Tibial nerve (tissue), 4 donors: ENCODE results near the gene MKI67. TPM values are rescaled to one million over a fixed set of nuclear protein-coding genes. Genes with fewer than 3 reads are reported as not detected.

Experiments
- DNase-seq, 2 donors: peaks; one replicate each; pipeline ENCODE4 v3.0.0-alpha.2; 2019; ENCODE audit warnings: low spot score in 2 of 2
- H3K27ac ChIP-seq, 4 donors: fragments of 200-600 bp; sonication (generic) in 3 of 4; one replicate each; pipeline ENCODE4 v1.5.1; 2017 to 2019; ENCODE audit warnings: mild to moderate bottlenecking in 1 of 4
- H3K27me3 ChIP-seq, 2 donors: fragments of 200-600 bp; sonication (generic) in 1 of 2; one replicate each; pipeline versions ENCODE4 v1.5.1 to v1.6.0; 2017 to 2019
- H3K36me3 ChIP-seq, 3 donors: fragments of 200-600 bp; sonication (generic); one replicate each; pipeline ENCODE4 v1.5.1; 2018 to 2019
- H3K4me1 ChIP-seq, 4 donors: fragments of 200-600 bp; sonication (generic) in 3 of 4; one replicate each; pipeline ENCODE4 v1.5.1; 2017 to 2019
- H3K4me3 ChIP-seq, 4 donors: fragments of 200-600 bp; sonication (generic) in 3 of 4; one replicate each; pipeline ENCODE4 v1.5.1; 2017 to 2019; ENCODE audit warnings: mild to moderate bottlenecking in 1 of 4, moderate library complexity in 1 of 4
- H3K9me3 ChIP-seq, 4 donors: fragments of 200-600 bp; sonication (generic) in 3 of 4; one replicate each; pipeline ENCODE4 v1.5.1; 2017 to 2019
- CTCF ChIP-seq, 5 experiments: fragments of 200-600 bp in 3 of 5; fragments of 450-650 bp in 2 of 5; sonication (generic) in 3 of 5; IDR thresholded peaks; one replicate each; pipeline ENCODE4 v1.5.1; 2016 to 2019; ENCODE audit warnings: antibody characterized with exemption in 5 of 5, mild to moderate bottlenecking in 3 of 5, moderate library complexity in 2 of 5
- EP300 ChIP-seq, 2 donors: sonication (generic); formaldehyde crosslinking; IDR thresholded peaks; one replicate each; pipeline ENCODE4 v1.6.1; 2017; ENCODE audit warnings: antibody characterized with exemption in 2 of 2, mild to moderate bottlenecking in 1 of 2
- POLR2A ChIP-seq, 2 donors: fragments of 450-650 bp; IDR thresholded peaks; one replicate each; pipeline ENCODE4 v1.6.1; 2017; ENCODE audit warnings: antibody characterized with exemption in 2 of 2, mild to moderate bottlenecking in 2 of 2, moderate library complexity in 2 of 2
- WGBS, 2 donors: methylation state at CpG; one replicate each; pipeline ENCODE4 v1.1.5; 2018; 5-methylcytosine and 5-hydroxymethylcytosine counted together
- total RNA-seq, 4 donors: library from RNA; depleted of rRNA; stranded (reverse); fragments of >200 nt; gene quantifications; one replicate each; pipeline ENCODE4 v1.1.0, GENCODE V29; 2016

The MKI67 gene
- total RNA-seq, 4 donors from 2014 or later: under 0.01 to 6.9 (median 3.4) TPM

- Histone ChIP-seq H3K4me1 (no peaks in the 10 kb centered on the region), H3K36me3 (peaks cover 0 to 79% (median 12%) of the 10 kb centered on the region in 3 donors), H3K4me3 (no peak overlapping the region), H3K27ac (no peak overlapping the region), H3K27me3 (no peaks in the 10 kb centered on the region), H3K9me3 (no peaks in the 10 kb centered on the region)
- 69 to 74% methylated on average over 17 of the region's 17 CpGs for WGBS, 2 donors
- TF ChIP-seq CTCF (IDR thresholded peaks at IDR 0.05): peak; percentile 32 to 56 (median 47)
- TF ChIP-seq EP300 (IDR thresholded peaks at IDR 0.05): no peak
- no peak for DNase-seq
Observed at GRCh38 chr10:128078136-128078969, 47.9 kb downstream of the MKI67 start.

GRCh38 chr10:128077155-128077875 is 48.9 kb downstream of the MKI67 start:
- no peak for DNase-seq
- H3K4me1 ChIP-seq: no peaks in the 10 kb centered on the region
- H3K36me3 ChIP-seq: peaks cover 0 to 83% (median 12%) of the 10 kb centered on the region in 3 donors
- H3K9me3 ChIP-seq: no peaks in the 10 kb centered on the region
- no peak overlapping the region for H3K4me3 ChIP-seq
- no peaks in the 10 kb centered on the region for H3K27me3 ChIP-seq
- WGBS, 2 donors: 79 to 86% methylated on average over 18 to 21 of the region's 21 CpGs
- no peak overlapping the region for H3K27ac ChIP-seq
- TF ChIP-seq CTCF (IDR thresholded peaks at IDR 0.05) (no peak), EP300 (IDR thresholded peaks at IDR 0.05) (no peak), POLR2A (IDR thresholded peaks at IDR 0.05) (no peak)

GRCh38 chr10:128074589-128074988 is 51.6 kb downstream of the MKI67 start:
- Histone ChIP-seq H3K9me3 (no peaks in the 10 kb centered on the region), H3K4me3 (no peak overlapping the region), H3K36me3 (peaks cover 0 to 91% (median 12%) of the 10 kb centered on the region in 3 donors), H3K4me1 (no peaks in the 10 kb centered on the region), H3K27ac (no peak overlapping the region), H3K27me3 (no peaks in the 10 kb centered on the region)
- DNase-seq: no peak
- 94 to 96% methylated on average over 5 of the region's 5 CpGs for WGBS, 2 donors
- TF ChIP-seq CTCF (IDR thresholded peaks at IDR 0.05) (no peak), EP300 (IDR thresholded peaks at IDR 0.05) (no peak), POLR2A (IDR thresholded peaks at IDR 0.05) (no peak)

GRCh38 chr10:128073890-128074289 is 52.3 kb downstream of the MKI67 start:
- no peaks in the 10 kb centered on the region for H3K9me3 ChIP-seq
- 83 to 87% methylated on average over 2 of the region's 2 CpGs for WGBS, 2 donors
- H3K4me1 ChIP-seq: no peaks in the 10 kb centered on the region
- no peak overlapping the region for H3K4me3 ChIP-seq
- no peaks in the 10 kb centered on the region for H3K27me3 ChIP-seq
- no peak for TF ChIP-seq POLR2A (IDR thresholded peaks at IDR 0.05)
- no peak for DNase-seq
- H3K27ac ChIP-seq: no peak overlapping the region
- H3K36me3 ChIP-seq: peaks cover 0 to 85% (median 12%) of the 10 kb centered on the region in 3 donors

- Histone ChIP-seq H3K4me1 (no peaks in the 10 kb centered on the region), H3K27ac (no peak overlapping the region), H3K27me3 (no peaks in the 10 kb centered on the region), H3K9me3 (no peaks in the 10 kb centered on the region), H3K4me3 (no peak overlapping the region), H3K36me3 (peaks cover 0 to 85% (median 12%) of the 10 kb centered on the region in 3 donors)
- TF ChIP-seq CTCF (IDR thresholded peaks at IDR 0.05): no peak
- no peak for TF ChIP-seq POLR2A (IDR thresholded peaks at IDR 0.05)
- no peak for TF ChIP-seq EP300 (IDR thresholded peaks at IDR 0.05)
- DNase-seq: no peak
- 90 to 92% methylated on average over 14 of the region's 14 CpGs for WGBS, 2 donors
Observed at GRCh38 chr10:128072941-128073645, 53.1 kb downstream of the MKI67 start.
